ENCODE results near the gene SLC51B.
"Not testable (repeated sequence)": the region's sequence is repeated elsewhere in the genome, so short reads cannot be mapped to it uniquely, and the experiment has no call there.

The SLC51B gene

GRCh38 chr15:65040461-65040860 is 4.7 kb upstream of the SLC51B start:
- in situ Hi-C loops (cut with HindIII; ENCODE audit: low sequenced_read_pairs): no loop called here

- in situ Hi-C loops (cut with HindIII; ENCODE audit: low sequenced_read_pairs): no loop called here
Observed at GRCh38 chr15:65041787-65042186, 3.4 kb upstream of the SLC51B start.

- in situ Hi-C loops (cut with HindIII; ENCODE audit: low sequenced_read_pairs): no loop called here
Observed at GRCh38 chr15:65042776-65043327, 2.3 kb upstream of the SLC51B start.

GRCh38 chr15:65044218-65044617 is 969 bp upstream of the SLC51B start:
- in situ Hi-C loops (cut with HindIII; ENCODE audit: low sequenced_read_pairs): not testable (repeated sequence)

- in situ Hi-C loops (cut with HindIII; ENCODE audit: low sequenced_read_pairs): no loop called here
Observed at GRCh38 chr15:65048241-65048640, 3.1 kb downstream of the SLC51B start.

- in situ Hi-C loops (cut with HindIII; ENCODE audit: low sequenced_read_pairs): no loop called here
Observed at GRCh38 chr15:65049418-65049840, 4.2 kb downstream of the SLC51B start.

GRCh38 chr15:65050270-65050669 is 5.1 kb downstream of the SLC51B start:
- in situ Hi-C loops (cut with HindIII; ENCODE audit: low sequenced_read_pairs): loop anchor here (5.0 kb wide), 1 partner anchor 52 kb away; no protein-coding TSS in a partner anchor

- in situ Hi-C loops (cut with HindIII; ENCODE audit: low sequenced_read_pairs): loop anchor here (5.0 kb wide), 1 partner anchor 51 kb away; no protein-coding TSS in a partner anchor
Observed at GRCh38 chr15:65051266-65051665, 6.1 kb downstream of the SLC51B start.

GRCh38 chr15:65052956-65053355 is 7.8 kb downstream of the SLC51B start:
- in situ Hi-C loops (cut with HindIII; ENCODE audit: low sequenced_read_pairs): loop anchor here (5.0 kb wide), 1 partner anchor 49 kb away; no protein-coding TSS in a partner anchor

GRCh38 chr15:65054333-65055200 is 9.4 kb downstream of the SLC51B start:
- in situ Hi-C loops (cut with HindIII; ENCODE audit: low sequenced_read_pairs): loop anchor here (5.0 kb wide), 1 partner anchor 48 kb away; no protein-coding TSS in a partner anchor

- in situ Hi-C loops (cut with HindIII; ENCODE audit: low sequenced_read_pairs): no loop called here
Observed at GRCh38 chr15:65055201-65055870, 10.1 kb downstream of the SLC51B start.

- in situ Hi-C loops (cut with HindIII; ENCODE audit: low sequenced_read_pairs): no loop called here
Observed at GRCh38 chr15:65056106-65056505, 10.9 kb downstream of the SLC51B start.

- in situ Hi-C loops (cut with HindIII; ENCODE audit: low sequenced_read_pairs): no loop called here
Observed at GRCh38 chr15:65056868-65057548, 11.8 kb downstream of the SLC51B start.

- in situ Hi-C loops (cut with HindIII; ENCODE audit: low sequenced_read_pairs): no loop called here
Observed at GRCh38 chr15:65057549-65057940, 12.4 kb downstream of the SLC51B start.

- in situ Hi-C loops (cut with HindIII; ENCODE audit: low sequenced_read_pairs): no loop called here
Observed at GRCh38 chr15:65058394-65059368, 13.5 kb downstream of the SLC51B start.

- in situ Hi-C loops (cut with HindIII; ENCODE audit: low sequenced_read_pairs): no loop called here
Observed at GRCh38 chr15:65059369-65059750, 14.2 kb downstream of the SLC51B start.

GRCh38 chr15:65059931-65060596 is 14.9 kb downstream of the SLC51B start:
- in situ Hi-C loops (cut with HindIII; ENCODE audit: low sequenced_read_pairs): no loop called here

GRCh38 chr15:65060641-65061397 is 15.6 kb downstream of the SLC51B start:
- in situ Hi-C loops (cut with HindIII; ENCODE audit: low sequenced_read_pairs): no loop called here

GRCh38 chr15:65062061-65062460 is 16.9 kb downstream of the SLC51B start:
- in situ Hi-C loops (cut with HindIII; ENCODE audit: low sequenced_read_pairs): no loop called here

Data from endothelial cell of hepatic sinusoid (primary cell).